Urinary bladder (tissue), 4 donors: ENCODE results near the gene TSPAN15. TPM values are rescaled to one million over a fixed set of nuclear protein-coding genes. Genes with fewer than 3 reads are reported as not detected.

Experiments
- DNase-seq: peaks from one replicate; pipeline ENCODE4 v3.0.0-alpha.2; 2015; ENCODE audit errors: extremely low spot score
- H3K27ac ChIP-seq: one replicate; pipeline ENCODE4 v1.5.1; 2013; ENCODE audit warnings: low read depth, mild to moderate bottlenecking, moderate library complexity
- H3K36me3 ChIP-seq: one replicate; pipeline ENCODE4 v1.6.1; 2013; ENCODE audit warnings: mild to moderate bottlenecking, moderate library complexity; ENCODE audit not compliant: insufficient read depth
- H3K4me1 ChIP-seq: one replicate; pipeline ENCODE4 v1.6.1; 2013; ENCODE audit warnings: mild to moderate bottlenecking, moderate library complexity; ENCODE audit not compliant: insufficient read depth
- H3K4me3 ChIP-seq: one replicate; pipeline ENCODE4 v1.5.1; 2013; ENCODE audit warnings: low read depth, low read length
- WGBS: extraction: QIAGEN DNeasy Blood & Tissue Kit; methylation state at CpG from one replicate; pipeline ENCODE4 v1.1.7; 2013; 5-methylcytosine and 5-hydroxymethylcytosine counted together
- polyA plus RNA-seq: library from polyadenylated mRNA; stranded (reverse); fragments of 200-250 nt; gene quantifications from one replicate; pipeline ENCODE4 v1.2.3, GENCODE V29; 2013
- total RNA-seq: library from RNA; depleted of rRNA; stranded (reverse); fragments of >200 nt; gene quantifications from one replicate; pipeline ENCODE4 v1.2.3, GENCODE V29; 2014
- donor health status: healthy with polysubstance abuse.
- donor health status: healthy.

Gene TSPAN15
- total and polyA plus RNA-seq, 2 donors = 38.0 to 88.1 TPM

GRCh38 chr10:69537449-69537848, 86.2 kb downstream of the TSPAN15 start:
- Histone ChIP-seq H3K4me3 (no peak overlapping the region), H3K36me3 (no peaks in the 10 kb centered on the region), H3K27ac (no peak overlapping the region), H3K4me1 (no peaks in the 10 kb centered on the region)
- no peak for DNase-seq
- 90% methylated on average over 6 of the region's 6 CpGs for WGBS

- H3K27ac ChIP-seq = no peak overlapping the region
- WGBS = 78% methylated on average over 3 of the region's 3 CpGs
Measured at GRCh38 chr10:69538461-69538860, 87.2 kb downstream of the TSPAN15 start.

DNA sequence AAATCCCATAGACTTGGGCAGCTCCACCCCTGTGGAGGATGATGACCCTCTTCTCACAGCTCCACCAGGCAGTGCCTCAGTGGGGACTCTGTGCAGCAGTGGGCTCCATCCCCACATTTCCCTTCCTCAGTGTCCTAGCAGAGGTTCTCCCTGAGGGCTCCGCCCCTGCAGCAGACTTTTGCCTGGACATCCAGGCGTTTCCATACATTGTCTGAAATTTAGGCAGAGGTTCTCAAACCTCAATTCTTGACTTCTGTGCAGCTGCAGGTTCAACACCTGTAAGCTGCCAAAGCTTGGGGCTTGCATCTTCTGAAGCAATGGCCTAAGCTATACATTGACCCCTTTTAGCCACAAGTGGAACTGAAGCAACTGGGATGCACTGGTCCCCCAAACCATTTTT, 90.2 kb downstream of the TSPAN15 start:
- no peak for DNase-seq
- Histone ChIP-seq H3K4me3 (no peak overlapping the region), H3K36me3 (no peaks in the 10 kb centered on the region), H3K4me1 (no peaks in the 10 kb centered on the region), H3K27ac (no peak overlapping the region)
- WGBS = 87% methylated on average over 2 of the region's 2 CpGs

More at GRCh38 chr10:69538461-69538860, 87.2 kb downstream of the TSPAN15 start:
- no peaks in the 10 kb centered on the region for H3K4me1 ChIP-seq
- H3K36me3 ChIP-seq = no peaks in the 10 kb centered on the region
- no peak overlapping the region for H3K4me3 ChIP-seq
- no peak for DNase-seq

- DNase-seq = no peak
- no peak overlapping the region for H3K4me3 ChIP-seq
- no peak overlapping the region for H3K27ac ChIP-seq
- H3K36me3 ChIP-seq = no peaks in the 10 kb centered on the region
- H3K4me1 ChIP-seq = no peaks in the 10 kb centered on the region
Measured at GRCh38 chr10:69549959-69550358, 98.7 kb downstream of the TSPAN15 start.

DNA sequence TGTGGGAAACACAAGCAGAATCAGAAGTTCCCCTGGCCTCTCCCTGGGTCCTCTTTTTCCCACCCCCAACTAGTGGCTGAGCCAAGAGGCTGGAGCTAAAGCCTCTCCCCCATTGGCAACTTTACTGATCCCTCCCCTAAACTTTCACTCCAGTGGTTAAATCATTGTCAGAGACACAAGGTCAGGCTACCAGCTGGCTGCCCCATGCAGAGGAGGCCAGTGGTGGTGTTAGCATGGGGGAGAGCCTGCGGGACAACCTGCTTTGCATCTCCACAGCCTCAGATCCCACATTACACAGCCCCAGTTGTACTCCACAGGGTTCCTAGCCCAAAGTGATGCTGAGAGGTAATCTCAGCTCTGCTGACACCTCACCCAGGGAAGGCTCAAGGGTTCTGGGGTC, 101.0 kb downstream of the TSPAN15 start:
- Histone ChIP-seq H3K4me3 (no peak overlapping the region), H3K36me3 (no peaks in the 10 kb centered on the region), H3K4me1 (no peaks in the 10 kb centered on the region), H3K27ac (no peak overlapping the region)
- no peak for DNase-seq
- 31% methylated on average over 1 of the region's 1 CpG for WGBS

- Histone ChIP-seq H3K27ac (no peak overlapping the region), H3K36me3 (no peaks in the 10 kb centered on the region), H3K4me1 (no peaks in the 10 kb centered on the region), H3K4me3 (no peak overlapping the region)
- WGBS = 80% methylated on average over 4 of the region's 4 CpGs
- DNase-seq = no peak
Measured at GRCh38 chr10:69553328-69553727, 102.1 kb downstream of the TSPAN15 start.

- DNase-seq = no peak
- no peaks in the 10 kb centered on the region for H3K4me1 ChIP-seq
- H3K4me3 ChIP-seq = no peak overlapping the region
- H3K36me3 ChIP-seq = no peaks in the 10 kb centered on the region
- H3K27ac ChIP-seq = no peak overlapping the region
- 44% methylated on average over 6 of the region's 6 CpGs for WGBS
Measured at GRCh38 chr10:69554611-69555010, 103.3 kb downstream of the TSPAN15 start.

Other genes with a start within 250 kb of the TSPAN15 start
- gene HKDC1, start 231.1 kb upstream of the TSPAN15 start, total RNA-seq = not detected
- gene HKDC1, start 231.1 kb upstream of the TSPAN15 start, polyA plus RNA-seq = 0.28 TPM
- gene HK1, start 173.0 kb upstream of the TSPAN15 start, total RNA-seq = 37.5 TPM
- 130 TPM for gene HK1, start 173.0 kb upstream of the TSPAN15 start, polyA plus RNA-seq
- gene TACR2, start 34.5 kb upstream of the TSPAN15 start, total RNA-seq = 4.5 TPM
- gene TACR2, start 34.5 kb upstream of the TSPAN15 start, polyA plus RNA-seq = 121 TPM
- not detected for gene NEUROG3, start 122.0 kb downstream of the TSPAN15 start, total RNA-seq
- gene NEUROG3, start 122.0 kb downstream of the TSPAN15 start, polyA plus RNA-seq = not detected
- not detected for gene FAM241B, start 178.8 kb downstream of the TSPAN15 start, total RNA-seq
- 5.0 TPM for gene FAM241B, start 178.8 kb downstream of the TSPAN15 start, polyA plus RNA-seq